Transverse colon (tissue), 4 donors: ENCODE data around the gene C21orf58.

Experiments used
- EP300 ChIP-seq: sonication (generic); formaldehyde crosslinking; IDR thresholded peaks from one replicate; pipeline ENCODE4 v1.6.1; 2017; ENCODE audit warnings: antibody characterized with exemption, low read depth
- POLR2AphosphoS5 ChIP-seq, 3 donors: sonication (generic); formaldehyde crosslinking; IDR thresholded peaks; one replicate each; pipeline ENCODE4 v1.6.1; 2016; ENCODE audit warnings: antibody characterized with exemption in 3 of 3
- TF ChIP-seq, protein P1 (sequence below), 5 experiments: fragments of 200-600 bp in 3 of 5; fragments of 450-650 bp in 2 of 5; sonication (generic) in 3 of 5; IDR thresholded peaks; 1 replicate in 2 of 5; 2 replicates in 3 of 5; pipeline ENCODE4 v1.5.1; 2016 to 2017; ENCODE audit warnings: antibody characterized with exemption in 5 of 5, inconsistent platforms in 3 of 5, mild to moderate bottlenecking in 2 of 5, moderate library complexity in 1 of 5

DNA sequence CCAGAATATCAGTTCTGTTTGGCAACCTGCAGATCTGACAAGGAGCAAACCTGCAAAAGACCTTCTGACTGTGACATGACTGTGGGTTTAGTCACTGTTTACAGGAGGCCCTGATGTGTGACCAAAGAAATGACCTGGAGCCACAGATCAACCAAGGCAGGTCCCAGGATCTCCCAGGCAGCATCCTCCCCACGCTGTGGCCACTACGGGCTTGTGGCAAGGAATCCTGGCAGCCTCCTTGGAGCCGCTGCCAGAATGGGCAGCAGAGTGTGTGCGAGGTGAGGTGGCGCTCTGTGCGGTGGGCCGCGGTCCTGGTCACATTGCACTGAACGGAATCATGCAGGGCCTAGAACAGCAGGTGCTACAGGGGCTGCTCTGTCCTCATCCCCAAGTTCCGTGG lies 54.2 kb downstream of the C21orf58 start:
- TF ChIP-seq POLR2AphosphoS5 (IDR thresholded peaks at IDR 0.05) = no peak
- TF ChIP-seq, protein P1, sequence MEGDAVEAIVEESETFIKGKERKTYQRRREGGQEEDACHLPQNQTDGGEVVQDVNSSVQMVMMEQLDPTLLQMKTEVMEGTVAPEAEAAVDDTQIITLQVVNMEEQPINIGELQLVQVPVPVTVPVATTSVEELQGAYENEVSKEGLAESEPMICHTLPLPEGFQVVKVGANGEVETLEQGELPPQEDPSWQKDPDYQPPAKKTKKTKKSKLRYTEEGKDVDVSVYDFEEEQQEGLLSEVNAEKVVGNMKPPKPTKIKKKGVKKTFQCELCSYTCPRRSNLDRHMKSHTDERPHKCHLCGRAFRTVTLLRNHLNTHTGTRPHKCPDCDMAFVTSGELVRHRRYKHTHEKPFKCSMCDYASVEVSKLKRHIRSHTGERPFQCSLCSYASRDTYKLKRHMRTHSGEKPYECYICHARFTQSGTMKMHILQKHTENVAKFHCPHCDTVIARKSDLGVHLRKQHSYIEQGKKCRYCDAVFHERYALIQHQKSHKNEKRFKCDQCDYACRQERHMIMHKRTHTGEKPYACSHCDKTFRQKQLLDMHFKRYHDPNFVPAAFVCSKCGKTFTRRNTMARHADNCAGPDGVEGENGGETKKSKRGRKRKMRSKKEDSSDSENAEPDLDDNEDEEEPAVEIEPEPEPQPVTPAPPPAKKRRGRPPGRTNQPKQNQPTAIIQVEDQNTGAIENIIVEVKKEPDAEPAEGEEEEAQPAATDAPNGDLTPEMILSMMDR (IDR thresholded peaks at IDR 0.05) = no peak
- no peak for TF ChIP-seq EP300
